Adrenal gland (tissue), 12 donors: Measurements from ENCODE around the gene RGS19. TPM values are rescaled to one million over a fixed set of nuclear protein-coding genes. Genes with fewer than 3 reads are reported as not detected.

Source experiments
- DNase-seq, 7 donors: peaks; one replicate each; pipeline ENCODE4 v3.0.0-alpha.2; 2019 to 2020
- H3K27ac ChIP-seq, 5 donors: fragments of 200-600 bp; sonication (generic) in 4 of 5; 1 replicate in 3 of 5; 2 replicates in 2 of 5; pipeline versions ENCODE4 v1.5.1 to v1.8.0; 2016 to 2020; ENCODE audit warnings: mild to moderate bottlenecking in 1 of 5
- H3K27me3 ChIP-seq: fragments of 200-600 bp; 2 replicates; pipeline ENCODE4 v1.8.0; 2021
- H3K36me3 ChIP-seq, 2 donors: fragments of 200-600 bp; replicated peaks in 1 of 2; 1 replicate in 1 of 2; 2 replicates in 1 of 2; pipeline versions ENCODE4 v1.5.1 to v1.8.0; 2018 to 2022
- H3K4me1 ChIP-seq, 2 donors: fragments of 200-600 bp; replicated peaks in 1 of 2; 1 replicate in 1 of 2; 2 replicates in 1 of 2; pipeline versions ENCODE4 v1.5.1 to v1.8.0; 2018 to 2021
- H3K4me3 ChIP-seq, 4 donors: fragments of 200-600 bp; sonication (generic) in 3 of 4; one replicate each; pipeline ENCODE4 v1.5.1; 2016 to 2018
- H3K9me3 ChIP-seq, 3 donors: fragments of 200-600 bp; sonication (generic) in 1 of 3; replicated peaks in 1 of 3; 1 replicate in 2 of 3; 2 replicates in 1 of 3; pipeline versions ENCODE4 v1.5.1 to v1.8.0; 2016 to 2021
- POLR2A ChIP-seq, 2 donors: fragments of 450-650 bp; IDR thresholded peaks; one replicate each; pipeline ENCODE4 v1.6.1; 2017; ENCODE audit warnings: antibody characterized with exemption in 2 of 2, mild to moderate bottlenecking in 2 of 2, moderate library complexity in 1 of 2
- WGBS, 4 donors: extraction: QIAGEN DNeasy Blood & Tissue Kit in 2 of 4; methylation state at CpG; one replicate each; pipeline versions ENCODE4 v1.1.5 to v1.1.7; 2013 to 2017; 5-methylcytosine and 5-hydroxymethylcytosine counted together
- intact Hi-C, 2 donors: fragments of 100-400 bp; cut with DNase I; formaldehyde crosslinking; loops; one replicate each; pipeline versions ENCODE4 v1.14.1 to v1.15.0; 2022 to 2023
- polyA plus RNA-seq, 3 donors: library from polyadenylated mRNA; stranded (reverse); fragments of 200-250 nt in 2 of 3; fragments of 350-450 nt in 1 of 3; fragmentation: Illumina TruSeq in 1 of 3; extraction: RNeasy Lipid Tissue Mini Kit (QIAGEN cat#74804) in 1 of 3; gene quantifications; one replicate each; pipeline ENCODE4 v1.2.3, GENCODE V29; 2013 to 2014
- total RNA-seq, 9 donors: library from RNA; depleted of rRNA in 4 of 9; stranded (reverse); fragments of >200 nt in 4 of 9; fragments of 120-200 nt in 1 of 9; fragmentation: NEBNext Ultra II Directional in 1 of 9; extraction: Animal tissue kit (Norgen Biotek cat#: 25700) in 1 of 9; gene quantifications; one replicate each; pipeline versions ENCODE4 v1.1.0 to v1.2.4, GENCODE V29; 2013 to 2023
- TF ChIP-seq, protein P1 (sequence below), 6 experiments: fragments of 450-650 bp in 4 of 6; fragments of 200-600 bp in 2 of 6; sonication (generic) in 1 of 6; IDR thresholded peaks; 1 replicate in 5 of 6; 2 replicates in 1 of 6; pipeline versions ENCODE4 v1.5.1 to v1.8.0; 2016 to 2021; ENCODE audit warnings: antibody characterized with exemption in 6 of 6, mild to moderate bottlenecking in 2 of 6, moderate library complexity in 1 of 6
- donor health status: healthy with polysubstance abuse.
- donor health status: Bipolar disorder and iron deficiency.
- donor health status: DM: yes; HTN: yes; CAD: no.
- donor health status: DM: no; HTN: no; CAD: no.
- donor health status: DM: no; HTN: no; CAD: no.
- donor health status: DM: yes; HTN: yes; CAD: no.

The RGS19 gene
- total and polyA plus RNA-seq, 12 donors: 3.0 to 42.0 (median 15.1) TPM

DNA sequence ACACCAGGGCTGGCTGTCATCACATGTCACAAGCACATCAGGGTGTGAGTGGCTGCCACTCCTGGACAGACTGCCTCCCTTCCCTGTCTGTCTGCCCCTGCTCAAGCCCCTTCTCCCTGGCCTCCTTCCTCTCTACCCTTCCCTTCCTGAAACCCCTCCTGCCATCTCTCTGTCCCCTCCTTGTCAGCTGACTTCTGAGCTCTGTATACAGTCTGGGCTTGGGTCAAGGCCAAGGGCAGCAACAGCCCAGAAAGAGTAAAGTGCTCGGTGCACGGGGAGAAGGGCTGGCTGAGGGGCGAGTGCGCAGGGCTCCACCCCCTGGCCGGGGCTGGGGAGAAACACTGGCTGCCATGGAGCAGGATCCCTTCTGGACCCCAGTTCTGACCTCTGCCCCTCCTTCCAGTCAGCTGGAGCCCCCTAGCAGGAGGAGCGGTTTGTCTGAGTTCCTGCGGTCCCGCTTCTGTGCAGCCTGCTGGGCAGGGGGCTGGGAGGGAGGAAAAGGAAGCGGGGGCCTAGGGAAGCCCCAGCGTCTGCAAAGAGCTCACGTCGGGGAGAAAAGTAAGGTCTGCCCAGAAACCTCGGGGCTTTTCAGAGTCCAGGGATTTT is 2.9 kb upstream of the RGS19 start:
- H3K4me1 ChIP-seq: peaks cover 13 to 29% of the 10 kb centered on the region in 2 donors
- no peak for DNase-seq
- intact Hi-C loops: no loop called here

DNA sequence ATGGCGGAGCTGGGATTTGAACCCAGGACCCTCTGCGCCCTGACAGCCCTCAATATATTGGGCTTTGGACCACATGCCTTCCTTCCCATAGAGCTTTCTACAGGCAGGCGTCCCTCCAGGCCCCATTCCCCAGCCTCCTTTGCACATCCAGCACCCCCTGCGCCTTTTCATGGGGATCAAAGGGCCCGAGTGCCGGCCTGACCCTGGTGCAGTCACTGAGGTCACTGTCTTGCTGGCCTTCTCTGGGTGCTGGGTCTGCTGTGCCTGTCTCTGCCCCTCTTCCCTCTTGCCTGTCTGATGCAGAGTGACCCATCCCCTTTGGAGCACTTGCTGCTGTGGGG is 2.3 kb upstream of the RGS19 start:
- DNase-seq: no peak
- Histone ChIP-seq H3K9me3 (no peaks in the 10 kb centered on the region), H3K36me3 (no peaks in the 10 kb centered on the region), H3K4me3 (no peak overlapping the region), H3K27ac (no peak overlapping the region), H3K27me3 (no peaks in the 10 kb centered on the region), H3K4me1 (peaks cover 13 to 29% of the 10 kb centered on the region in 2 donors)
- TF ChIP-seq, protein P1, sequence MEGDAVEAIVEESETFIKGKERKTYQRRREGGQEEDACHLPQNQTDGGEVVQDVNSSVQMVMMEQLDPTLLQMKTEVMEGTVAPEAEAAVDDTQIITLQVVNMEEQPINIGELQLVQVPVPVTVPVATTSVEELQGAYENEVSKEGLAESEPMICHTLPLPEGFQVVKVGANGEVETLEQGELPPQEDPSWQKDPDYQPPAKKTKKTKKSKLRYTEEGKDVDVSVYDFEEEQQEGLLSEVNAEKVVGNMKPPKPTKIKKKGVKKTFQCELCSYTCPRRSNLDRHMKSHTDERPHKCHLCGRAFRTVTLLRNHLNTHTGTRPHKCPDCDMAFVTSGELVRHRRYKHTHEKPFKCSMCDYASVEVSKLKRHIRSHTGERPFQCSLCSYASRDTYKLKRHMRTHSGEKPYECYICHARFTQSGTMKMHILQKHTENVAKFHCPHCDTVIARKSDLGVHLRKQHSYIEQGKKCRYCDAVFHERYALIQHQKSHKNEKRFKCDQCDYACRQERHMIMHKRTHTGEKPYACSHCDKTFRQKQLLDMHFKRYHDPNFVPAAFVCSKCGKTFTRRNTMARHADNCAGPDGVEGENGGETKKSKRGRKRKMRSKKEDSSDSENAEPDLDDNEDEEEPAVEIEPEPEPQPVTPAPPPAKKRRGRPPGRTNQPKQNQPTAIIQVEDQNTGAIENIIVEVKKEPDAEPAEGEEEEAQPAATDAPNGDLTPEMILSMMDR (IDR thresholded peaks at IDR 0.05): no peak
- no peak for TF ChIP-seq POLR2A (IDR thresholded peaks at IDR 0.05)
- WGBS, 4 donors: 74 to 92% (median 87%) methylated on average over 6 of the region's 6 CpGs
- intact Hi-C loops: no loop called here

More for the DNA sequence above, 2.9 kb upstream of the RGS19 start:
- Histone ChIP-seq H3K27ac (no peak overlapping the region), H3K27me3 (no peaks in the 10 kb centered on the region), H3K4me3 (no peak overlapping the region), H3K36me3 (no peaks in the 10 kb centered on the region), H3K9me3 (no peaks in the 10 kb centered on the region)
- TF ChIP-seq, protein P1 (IDR thresholded peaks at IDR 0.05): no peak
- no peak for TF ChIP-seq POLR2A (IDR thresholded peaks at IDR 0.05)
- WGBS, 4 donors: 36 to 45% (median 41%) methylated on average over 6 to 13 of the region's 13 CpGs

DNA sequence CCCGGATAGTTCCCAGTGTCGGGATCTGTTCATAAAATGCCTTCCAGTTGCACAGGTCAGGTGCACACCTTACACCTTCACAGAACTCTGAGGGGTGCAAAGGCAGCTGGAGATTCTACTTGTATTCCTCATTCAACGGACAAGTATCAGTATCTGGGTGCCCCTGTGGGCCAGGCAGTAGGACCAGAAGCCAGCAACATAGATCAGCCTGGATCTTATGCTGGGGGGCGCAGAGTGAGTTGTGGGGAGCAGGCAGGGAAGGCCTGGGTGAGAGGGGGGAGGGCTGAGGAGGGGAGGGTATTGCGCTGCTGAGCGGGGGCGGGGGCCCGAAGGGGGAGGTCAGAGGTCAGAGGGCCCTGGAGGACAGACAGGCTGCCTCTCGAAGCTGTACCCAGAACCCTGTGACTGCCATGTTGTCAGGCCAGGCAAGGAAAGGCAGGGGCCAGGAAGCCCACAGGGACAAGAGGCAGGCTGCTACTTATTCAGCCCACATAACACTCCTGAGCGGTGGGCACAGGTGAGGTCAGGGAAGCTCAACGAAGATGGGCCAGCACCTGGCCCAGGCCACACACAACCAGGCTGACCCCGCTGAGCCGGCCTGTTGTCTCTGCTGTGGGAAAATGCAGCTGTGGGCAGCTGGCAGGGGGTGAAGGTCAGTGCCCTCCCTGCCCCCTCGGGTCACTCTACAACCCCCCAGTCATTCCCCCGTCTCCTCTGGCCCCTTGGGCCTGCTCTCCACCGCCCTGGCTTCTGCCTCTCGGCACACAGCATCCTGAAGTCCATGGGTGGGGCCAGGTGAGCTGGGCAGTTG is 1.7 kb upstream of the RGS19 start:
- WGBS, 4 donors: 59 to 75% (median 72%) methylated on average over 11 to 17 of the region's 17 CpGs
- Histone ChIP-seq H3K9me3 (no peaks in the 10 kb centered on the region), H3K4me3 (peak overlapping the region in 1 of 4 donors; percentile 94), H3K27ac (peak overlapping the region in 2 of 5 donors; percentile 78 to 90), H3K27me3 (no peaks in the 10 kb centered on the region), H3K36me3 (no peaks in the 10 kb centered on the region), H3K4me1 (peaks cover 13 to 29% of the 10 kb centered on the region in 2 donors)
- no peak for TF ChIP-seq POLR2A (IDR thresholded peaks at IDR 0.05)
- TF ChIP-seq, protein P1 (IDR thresholded peaks at IDR 0.05): no peak
- DNase-seq: no peak
- intact Hi-C loops: no loop called here

DNA sequence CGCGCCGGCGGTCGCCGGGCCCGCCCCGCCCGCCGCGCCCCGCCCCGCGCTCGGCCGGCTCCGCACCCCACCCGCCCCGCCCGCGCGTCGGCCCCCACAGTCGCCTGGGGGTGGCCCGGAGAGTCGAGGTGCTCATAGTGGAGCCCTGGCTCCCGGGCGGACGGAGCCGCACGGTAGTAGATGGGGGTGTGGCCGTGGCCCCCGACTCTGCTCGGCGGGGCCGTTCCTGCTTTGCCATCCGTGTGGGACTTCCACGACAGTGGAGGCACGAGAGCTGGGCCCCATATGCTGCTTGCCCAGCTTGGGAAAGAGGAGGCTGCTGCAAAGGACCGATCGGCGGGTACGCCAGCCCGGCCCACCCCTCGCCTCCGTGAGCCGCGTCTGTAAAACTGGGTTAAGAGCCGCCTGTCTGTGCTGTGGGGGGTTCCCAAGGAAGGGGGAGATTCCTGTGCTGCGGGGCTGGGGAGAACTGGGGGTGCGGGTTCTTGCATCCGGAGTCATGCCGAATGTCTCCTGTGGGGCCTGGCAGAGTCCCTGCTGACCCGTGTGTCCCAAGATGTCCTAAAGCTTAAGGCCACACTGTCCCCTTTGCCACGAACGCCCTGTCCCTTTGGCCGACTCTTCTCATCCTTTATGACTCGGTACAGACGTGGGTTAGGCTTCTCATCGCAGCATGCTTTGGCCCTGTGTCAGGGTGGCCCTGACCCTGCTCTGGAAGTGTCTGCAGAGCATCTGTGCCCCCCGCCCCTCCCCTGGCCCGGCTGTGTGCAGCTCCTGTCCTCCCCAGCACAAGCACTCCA is 895 bp upstream of the RGS19 start, which contains the start of gene OPRL1:
Gene OPRL1, plus strand, starts transcription at position 70 of the 800 bp plus-strand sequence. CDS start 12,639 bp downstream, outside the sequence.
- Histone ChIP-seq H3K27me3 (no peaks in the 10 kb centered on the region), H3K36me3 (no peaks in the 10 kb centered on the region), H3K27ac (peak within 1 kb of the TSS in 4 of 5 donors; percentile 60 to 90 (median 70)), H3K4me3 (peak within 1 kb of the TSS; percentile 42 to 94 (median 75)), H3K9me3 (no peaks in the 10 kb centered on the region), H3K4me1 (peaks cover 13 to 29% of the 10 kb centered on the region in 2 donors)
- 3 to 25% (median 6%) methylated on average over 7 to 60 of the region's 62 CpGs for WGBS, 4 donors
- DNase-seq: peak in 5 of 7 donors; percentile 37 to 74 (median 55)
- intact Hi-C loops: no loop called here
- TF ChIP-seq, protein P1 (IDR thresholded peaks at IDR 0.05): no peak
- TF ChIP-seq POLR2A (IDR thresholded peaks at IDR 0.05): peak in 1 of 2 donors; percentile 12
